Muscle layer of duodenum (tissue), 2 donors: ENCODE measurements around the gene IGSF3.
"Not testable (repeated sequence)": the region's sequence is repeated elsewhere in the genome, so short reads cannot be mapped to it uniquely, and the experiment has no call there.

Source experiments
- H3K27ac ChIP-seq: one replicate; pipeline ENCODE4 v1.7.0; 2013; ENCODE audit warnings: mild to moderate bottlenecking, low read length
- H3K27me3 ChIP-seq: one replicate; pipeline ENCODE4 v1.7.0; 2013; ENCODE audit warnings: low read depth, mild to moderate bottlenecking, control low read depth, low read length
- H3K36me3 ChIP-seq, 2 donors: one replicate each; pipeline ENCODE4 v1.7.0; 2013; ENCODE audit warnings: low read length in 2 of 2, control low read depth in 1 of 2, mild to moderate bottlenecking in 1 of 2; ENCODE audit not compliant: insufficient read depth in 2 of 2, control insufficient read depth in 1 of 2
- H3K4me1 ChIP-seq, 2 donors: one replicate each; pipeline ENCODE4 v1.7.0; 2013; ENCODE audit warnings: low read length in 2 of 2, mild to moderate bottlenecking in 2 of 2, control low read depth in 1 of 2, moderate library complexity in 1 of 2; ENCODE audit not compliant: insufficient read depth in 2 of 2, control insufficient read depth in 1 of 2
- H3K4me3 ChIP-seq, 2 donors: one replicate each; pipeline ENCODE4 v1.7.0; 2013; ENCODE audit warnings: low read length in 2 of 2, low read depth in 1 of 2, mild to moderate bottlenecking in 1 of 2
- H3K9me3 ChIP-seq, 2 donors: one replicate each; pipeline ENCODE4 v1.7.0; 2013; ENCODE audit warnings: low read length in 2 of 2, control low read depth in 1 of 2, mild to moderate bottlenecking in 1 of 2; ENCODE audit not compliant: control insufficient read depth in 1 of 2
- donor health status: healthy.

Gene IGSF3

DNA sequence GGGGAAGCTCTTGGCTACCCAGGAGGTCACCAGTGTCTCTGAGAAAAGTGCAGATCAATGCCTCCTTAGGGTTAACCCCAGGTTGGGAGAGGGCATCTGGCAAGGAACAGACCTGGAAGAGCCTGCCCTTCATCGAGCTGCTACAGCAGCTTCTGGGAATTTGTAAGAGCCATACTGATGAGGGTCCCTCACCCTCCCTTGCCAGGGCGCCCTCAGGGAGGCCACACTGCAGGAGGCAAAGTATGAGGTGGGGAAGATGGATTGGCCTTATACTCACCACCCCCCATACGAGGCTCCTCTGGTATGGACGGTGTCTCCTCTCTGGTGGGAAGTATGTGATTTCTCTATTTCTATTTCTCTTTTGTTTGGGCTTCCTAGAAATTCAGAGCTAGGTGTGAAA, 13.2 kb downstream of the IGSF3 start:
- no peaks in the 10 kb centered on the region for H3K36me3 ChIP-seq
- no peak overlapping the region for H3K27ac ChIP-seq
- no peaks in the 10 kb centered on the region for H3K9me3 ChIP-seq
- no peaks in the 10 kb centered on the region for H3K27me3 ChIP-seq
- H3K4me1 ChIP-seq = no peaks in the 10 kb centered on the region
- H3K4me3 ChIP-seq = no peak overlapping the region

DNA sequence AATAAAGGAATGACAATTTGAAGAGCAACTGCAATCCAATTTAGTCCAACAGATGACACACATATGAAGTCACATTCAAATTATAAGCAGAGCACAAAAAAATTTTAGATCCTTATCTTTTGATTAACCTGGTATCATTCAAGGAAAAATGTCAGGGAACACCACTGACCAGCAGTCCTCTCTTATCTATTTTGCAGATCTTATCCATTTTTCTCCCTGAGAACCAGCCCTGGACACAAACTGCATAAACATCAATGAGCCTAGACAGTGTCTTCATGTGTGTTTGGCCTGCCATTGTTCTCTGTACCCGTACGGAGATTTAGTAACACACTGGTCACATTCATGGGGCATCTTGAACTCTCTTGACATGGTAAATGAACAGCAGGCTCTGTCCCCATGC, 14.9 kb downstream of the IGSF3 start:
- H3K9me3 ChIP-seq, H3K4me1 ChIP-seq, H3K36me3 ChIP-seq, H3K27ac ChIP-seq, H3K27me3 ChIP-seq, H3K4me3 ChIP-seq: not testable (repeated sequence)

DNA sequence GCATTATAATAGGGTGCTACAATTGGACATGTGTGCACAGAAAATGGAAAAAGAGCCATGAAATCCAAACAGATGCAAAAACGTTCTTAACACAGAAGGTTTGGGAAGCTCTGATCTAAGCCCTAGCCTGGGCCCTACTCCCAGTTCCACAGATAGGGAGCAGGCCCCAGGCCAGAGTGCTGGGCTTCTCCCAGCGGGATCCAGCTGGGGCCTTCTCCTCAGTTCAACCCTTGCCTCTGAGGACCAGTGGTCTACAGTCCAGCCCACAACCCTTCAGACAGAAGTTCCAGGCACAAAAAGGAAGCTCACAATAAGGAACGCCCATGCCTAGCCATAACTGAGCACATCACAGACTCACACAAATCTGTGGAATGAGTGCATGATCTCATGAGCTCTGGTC, 16.8 kb downstream of the IGSF3 start:
- not testable (repeated sequence) for H3K27me3 ChIP-seq, H3K27ac ChIP-seq, H3K4me3 ChIP-seq, H3K9me3 ChIP-seq, H3K4me1 ChIP-seq, H3K36me3 ChIP-seq

DNA sequence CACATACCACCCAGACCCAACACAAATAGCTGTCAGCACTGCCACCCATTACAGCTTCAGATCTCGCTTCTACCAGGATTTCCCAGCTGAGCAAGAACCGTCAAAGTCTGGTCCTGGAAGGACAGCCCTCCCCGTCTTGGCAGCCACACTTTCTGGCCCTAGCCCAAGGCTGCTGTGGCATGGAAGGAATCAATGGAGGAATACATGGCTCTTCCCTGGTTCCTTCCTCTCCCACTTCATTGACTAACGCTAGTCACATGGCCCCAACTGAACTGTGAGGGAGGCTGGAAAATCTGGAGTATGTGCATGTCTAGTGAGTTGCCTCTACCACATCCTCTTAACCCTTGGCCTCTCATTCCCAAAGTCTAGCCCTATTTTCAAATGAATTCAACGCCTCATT, 18.5 kb downstream of the IGSF3 start:
- not testable (repeated sequence) for H3K27me3 ChIP-seq, H3K4me1 ChIP-seq, H3K4me3 ChIP-seq, H3K9me3 ChIP-seq, H3K27ac ChIP-seq, H3K36me3 ChIP-seq

DNA sequence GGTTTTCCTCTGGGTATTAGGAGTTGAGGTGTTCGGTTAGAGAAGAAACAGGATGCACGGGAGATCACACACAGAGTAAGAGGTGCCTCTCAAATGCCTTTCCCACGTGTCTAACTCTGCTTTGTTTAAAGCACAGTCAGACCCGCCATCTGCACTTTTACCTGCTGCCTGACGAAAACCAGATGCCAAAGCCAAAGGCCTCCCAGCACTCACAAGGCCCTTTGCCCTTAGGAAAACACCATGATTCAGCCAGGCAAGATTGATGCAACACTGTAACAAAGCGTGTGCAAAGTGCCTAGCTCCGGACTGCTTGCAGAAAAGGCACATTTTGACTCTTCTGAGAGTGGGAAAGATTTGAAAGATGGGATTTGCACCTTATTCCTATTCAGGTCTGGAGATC, 19.2 kb downstream of the IGSF3 start:
- not testable (repeated sequence) for H3K4me1 ChIP-seq, H3K27ac ChIP-seq, H3K27me3 ChIP-seq, H3K9me3 ChIP-seq, H3K4me3 ChIP-seq, H3K36me3 ChIP-seq

DNA sequence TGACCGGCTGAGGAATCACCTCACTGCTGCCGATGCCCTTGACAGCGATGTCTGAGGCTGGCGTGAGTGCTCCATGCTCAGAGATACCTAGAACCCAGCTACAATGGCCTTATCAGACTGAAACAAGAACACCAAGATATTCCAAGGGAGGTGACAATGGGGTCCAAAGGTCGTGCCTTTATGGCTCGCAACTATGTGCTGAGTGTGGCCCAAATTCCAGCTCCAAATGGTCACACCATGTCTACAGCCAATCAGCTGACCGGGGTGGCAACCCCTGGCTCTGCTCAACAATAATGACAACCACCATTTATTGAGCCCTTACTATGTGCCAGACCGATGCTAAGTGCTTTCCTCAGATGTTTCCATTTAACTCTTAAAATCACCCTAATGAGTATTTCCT, 20.3 kb downstream of the IGSF3 start:
- H3K4me1 ChIP-seq, H3K9me3 ChIP-seq, H3K4me3 ChIP-seq, H3K27me3 ChIP-seq, H3K27ac ChIP-seq, H3K36me3 ChIP-seq: not testable (repeated sequence)

DNA sequence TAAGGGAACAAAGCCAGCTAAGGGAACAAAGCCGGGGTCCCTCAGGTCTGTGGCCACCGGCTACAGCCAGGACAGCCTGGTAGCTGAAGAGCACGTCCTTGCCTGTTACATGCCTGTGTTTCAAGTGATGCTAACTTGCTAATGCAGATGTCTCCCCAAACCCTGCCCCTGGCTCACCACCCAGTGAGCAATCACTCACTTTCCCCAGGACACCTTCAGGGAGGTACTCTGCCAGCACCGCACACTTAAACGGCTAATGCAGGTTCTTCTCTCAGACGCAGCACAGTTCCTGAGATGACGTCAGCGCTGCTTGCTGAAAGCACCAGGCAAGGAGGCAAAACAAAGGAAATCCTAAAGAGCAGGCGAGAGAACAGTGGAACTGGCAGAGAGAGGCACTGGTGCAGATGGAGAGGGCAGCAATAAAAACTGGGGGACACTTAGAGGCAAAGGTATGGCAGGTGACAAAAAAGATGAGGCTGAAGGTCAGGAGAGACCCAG, 20.8 kb downstream of the IGSF3 start:
- not testable (repeated sequence) for H3K9me3 ChIP-seq, H3K4me1 ChIP-seq, H3K4me3 ChIP-seq, H3K27ac ChIP-seq, H3K27me3 ChIP-seq, H3K36me3 ChIP-seq

DNA sequence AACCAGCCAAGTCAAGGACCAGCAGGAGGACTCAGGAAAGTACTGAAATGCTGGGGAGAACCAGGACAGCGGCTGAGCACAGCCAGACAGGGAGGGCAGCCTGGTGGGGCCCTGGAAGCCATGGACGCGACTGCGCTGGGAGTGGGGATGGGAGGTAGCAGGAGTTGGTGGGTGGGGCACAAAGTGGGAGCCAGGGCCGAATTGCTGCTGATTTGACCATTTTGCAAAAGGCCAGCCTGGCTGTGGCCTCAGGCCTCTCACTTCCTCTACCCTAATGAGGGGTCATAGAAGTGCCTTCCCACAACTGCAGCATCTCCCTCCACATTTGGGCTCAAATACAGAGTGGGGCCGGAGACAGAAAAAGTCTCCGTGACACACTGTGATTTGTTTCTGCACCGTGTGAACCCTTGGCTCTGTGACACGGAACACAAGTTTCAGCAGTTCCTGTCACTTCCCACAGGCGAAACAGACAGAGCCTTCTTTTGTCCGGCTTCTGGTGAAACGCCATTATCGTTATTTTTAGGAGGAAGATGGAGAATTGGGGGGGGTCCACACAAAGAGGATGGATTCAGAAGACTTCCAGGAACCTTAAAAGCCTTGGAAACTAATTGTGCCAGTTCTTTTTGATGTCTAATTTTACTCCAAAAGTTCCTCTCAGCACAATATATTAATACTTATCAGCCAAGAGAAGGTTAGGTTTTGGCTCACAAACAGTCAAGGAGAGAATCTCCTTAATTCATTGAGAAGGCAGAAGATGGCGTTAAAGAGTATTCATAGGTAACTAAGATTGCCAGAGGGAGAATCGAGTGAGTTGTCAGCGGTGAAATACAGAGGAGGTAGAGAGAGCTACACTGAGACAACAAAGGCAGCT, 21.5 kb downstream of the IGSF3 start:
- not testable (repeated sequence) for H3K27ac ChIP-seq, H3K4me3 ChIP-seq, H3K4me1 ChIP-seq, H3K36me3 ChIP-seq, H3K27me3 ChIP-seq, H3K9me3 ChIP-seq

DNA sequence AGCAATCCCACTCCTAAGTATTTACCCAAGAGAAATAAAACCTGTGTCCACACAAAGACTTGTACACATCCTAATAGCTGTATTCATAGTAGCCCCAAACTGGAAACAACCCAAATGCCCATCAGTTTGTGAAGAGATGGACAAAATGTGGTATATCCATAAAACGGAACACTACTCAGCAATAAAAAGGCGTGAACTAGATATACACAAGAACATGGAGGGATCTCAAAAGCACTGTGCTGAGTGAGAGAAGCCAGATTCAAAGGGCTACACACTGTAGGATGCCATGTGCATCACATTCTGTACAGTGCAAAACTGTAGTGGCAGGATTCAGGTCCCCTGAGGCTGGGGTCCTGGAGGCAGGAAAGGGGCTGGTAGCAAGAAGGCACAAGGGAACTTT, 22.5 kb downstream of the IGSF3 start:
- not testable (repeated sequence) for H3K9me3 ChIP-seq, H3K4me3 ChIP-seq, H3K36me3 ChIP-seq, H3K4me1 ChIP-seq, H3K27me3 ChIP-seq, H3K27ac ChIP-seq

DNA sequence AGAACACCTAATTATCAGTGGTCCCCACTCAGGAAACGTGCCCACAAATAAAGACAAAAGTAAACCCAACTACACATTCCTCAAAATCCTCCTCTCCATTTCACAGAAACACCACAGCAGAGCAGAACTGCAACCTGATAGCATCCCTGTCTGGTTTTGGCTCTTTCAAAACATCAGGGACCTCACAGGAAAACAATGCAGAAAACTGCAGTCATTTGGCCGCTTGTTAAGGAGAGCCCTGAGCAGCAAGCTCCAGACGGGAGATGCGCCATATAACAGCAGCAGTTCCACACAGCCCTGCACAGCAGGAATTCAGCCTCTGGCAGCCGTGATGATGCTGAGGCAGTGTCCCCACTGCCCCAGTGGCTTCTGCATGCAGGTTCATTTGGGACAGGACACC, 23.4 kb downstream of the IGSF3 start:
- H3K27me3 ChIP-seq, H3K9me3 ChIP-seq, H3K27ac ChIP-seq, H3K4me1 ChIP-seq, H3K36me3 ChIP-seq, H3K4me3 ChIP-seq: not testable (repeated sequence)

DNA sequence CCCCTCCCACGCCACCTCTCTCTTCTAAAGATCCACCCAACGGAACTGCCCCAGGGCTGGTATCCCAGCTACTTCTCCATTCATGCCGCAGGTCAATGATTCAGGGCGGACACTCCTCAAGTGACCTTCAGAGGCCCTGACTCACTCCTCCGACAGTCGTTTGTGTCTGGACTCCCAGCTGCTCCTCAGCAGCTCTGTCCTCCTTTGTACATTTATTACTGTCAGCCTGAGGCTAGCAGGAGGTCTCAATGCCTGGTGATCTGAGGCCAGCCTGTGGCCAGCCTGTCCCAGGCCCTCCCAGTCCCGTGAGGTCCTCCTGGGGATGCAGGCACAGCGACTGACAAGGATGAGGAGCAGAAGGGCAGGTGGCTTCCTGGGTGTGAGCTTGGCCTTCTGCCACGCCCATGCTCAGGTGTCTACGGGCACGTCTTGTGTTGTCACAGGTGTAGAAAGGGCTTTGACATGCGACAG, 24.2 kb downstream of the IGSF3 start:
- H3K27ac ChIP-seq, H3K36me3 ChIP-seq, H3K4me1 ChIP-seq, H3K27me3 ChIP-seq, H3K4me3 ChIP-seq, H3K9me3 ChIP-seq: not testable (repeated sequence)
